Neural progenitor cell (in vitro differentiated cells): ENCODE data around the gene PKHD1. TPM values are rescaled to one million over a fixed set of nuclear protein-coding genes. Genes with fewer than 3 reads are reported as not detected.

Source experiments
- DNase-seq: peaks from one replicate; pipeline ENCODE4 v3.0.0-alpha.2; 2016; ENCODE audit warnings: low spot score
- H2AFZ ChIP-seq: fragments of 200-600 bp; sonication (generic); replicated peaks from 2 replicates; pipeline ENCODE4 v1.6.1; 2016; ENCODE audit warnings: antibody characterized with exemption
- H3F3A ChIP-seq: fragments of 200-600 bp; sonication (generic); 2 replicates; pipeline ENCODE4 v1.6.1; 2016; ENCODE audit warnings: antibody characterized with exemption, low read depth
- H3K27ac ChIP-seq: fragments of 200-600 bp; sonication (generic); 2 replicates; pipeline ENCODE4 v1.5.1; 2016; ENCODE audit warnings: mild to moderate bottlenecking
- H3K27me3 ChIP-seq: fragments of 200-600 bp; sonication (generic); 2 replicates; pipeline ENCODE4 v1.6.1; 2016; ENCODE audit warnings: mild to moderate bottlenecking, moderate library complexity
- H3K36me3 ChIP-seq: fragments of 200-600 bp; sonication (generic); 2 replicates; pipeline ENCODE4 v1.5.1; 2016
- H3K4me1 ChIP-seq: fragments of 200-600 bp; sonication (generic); 2 replicates; pipeline ENCODE4 v1.6.1; 2016; ENCODE audit warnings: mixed run types
- H3K4me2 ChIP-seq: fragments of 200-600 bp; sonication (generic); 2 replicates; pipeline ENCODE4 v1.6.1; 2016
- H3K4me3 ChIP-seq: fragments of 200-600 bp; sonication (generic); 2 replicates; pipeline ENCODE4 v1.5.1; 2016
- H3K79me2 ChIP-seq: fragments of 200-600 bp; sonication (generic); 2 replicates; pipeline ENCODE4 v1.6.1; 2016; ENCODE audit warnings: low read depth
- H3K9ac ChIP-seq: fragments of 200-600 bp; sonication (generic); 2 replicates; pipeline ENCODE4 v1.6.1; 2016
- H3K9me3 ChIP-seq: fragments of 200-600 bp; sonication (generic); 2 replicates; pipeline ENCODE4 v1.5.1; 2016; ENCODE audit warnings: low read depth
- H4K20me1 ChIP-seq: fragments of 200-600 bp; sonication (generic); 2 replicates; pipeline ENCODE4 v1.6.1; 2016; ENCODE audit warnings: low read depth
- H3K27ac Mint-ChIP-seq: 3 replicates; pipeline ENCODE4 v1.8.0; 2021; ENCODE audit warnings: mixed read lengths
- H3K27me3 Mint-ChIP-seq: 2 replicates; pipeline ENCODE4 v1.8.0; 2022; ENCODE audit warnings: low read depth, mild to moderate bottlenecking, inconsistent platforms, moderate library complexity, mixed read lengths; ENCODE audit not compliant: insufficient read depth
- H3K36me3 Mint-ChIP-seq: 3 replicates; pipeline ENCODE4 v1.8.0; 2021; ENCODE audit warnings: mixed read lengths
- H3K4me1 Mint-ChIP-seq: 3 replicates; pipeline ENCODE4 v1.8.0; 2021; ENCODE audit warnings: mixed read lengths
- H3K4me3 Mint-ChIP-seq: 3 replicates; pipeline ENCODE4 v1.8.0; 2021; ENCODE audit warnings: mild to moderate bottlenecking, moderate library complexity, mixed read lengths
- H3K9me3 Mint-ChIP-seq: 3 replicates; pipeline ENCODE4 v1.8.0; 2020; ENCODE audit warnings: mixed read lengths
- EZH2 ChIP-seq: fragments of 200-600 bp; sonication (generic); IDR thresholded peaks from 2 replicates; pipeline ENCODE4 v1.6.1; 2017; ENCODE audit warnings: antibody characterized with exemption, mild to moderate bottlenecking, moderate library complexity
- EZH2phosphoT487 ChIP-seq: fragments of 200-600 bp; sonication (generic); IDR thresholded peaks from 2 replicates; pipeline ENCODE4 v1.6.1; 2017; ENCODE audit warnings: antibody characterized with exemption
- total RNA-seq: library from RNA; depleted of rRNA; stranded (reverse); fragments of >200 nt; gene quantifications from 2 replicates; pipeline ENCODE4 v1.2.3, GENCODE V29; 2015; ENCODE audit warnings: low replicate concordance
- TF ChIP-seq, protein P1 (sequence below): fragments of 200-600 bp; sonication (generic); IDR thresholded peaks from 2 replicates; pipeline ENCODE4 v1.5.1; 2017; ENCODE audit warnings: antibody characterized with exemption, mild to moderate bottlenecking

Gene PKHD1
- total RNA-seq, 1 donor from 2014 or later = 0.04 TPM

DNA sequence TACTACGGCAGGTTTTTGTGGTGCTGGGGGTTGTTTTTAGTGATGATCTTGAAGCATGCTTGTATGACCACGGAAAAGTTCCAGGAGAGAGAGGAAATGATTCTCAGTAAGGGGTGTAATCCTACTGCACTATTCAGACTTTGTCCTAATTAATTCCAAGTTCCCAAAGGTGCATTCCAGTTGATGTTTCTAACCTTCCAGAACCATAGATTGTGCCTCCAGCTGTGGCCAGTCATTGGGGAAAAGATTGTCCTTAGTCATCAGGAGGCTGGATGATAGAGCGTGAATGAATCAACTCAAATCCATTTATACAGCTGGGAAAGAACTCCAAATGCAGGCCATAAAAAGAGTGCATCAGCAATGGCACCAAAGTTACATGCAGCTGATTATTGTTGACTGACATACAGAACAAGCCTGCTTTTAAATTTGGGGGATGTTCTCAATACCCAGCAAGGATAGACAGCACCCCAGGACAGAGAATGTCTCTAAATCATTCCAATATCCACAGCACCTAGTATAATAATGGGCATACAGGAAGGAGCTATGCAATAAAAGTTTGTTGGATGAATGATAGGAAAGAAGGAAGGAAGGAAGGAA, 27.8 kb upstream of the PKHD1 start:
- TF ChIP-seq EZH2 (no peak), EZH2phosphoT487 (no peak)
- TF ChIP-seq, protein P1, sequence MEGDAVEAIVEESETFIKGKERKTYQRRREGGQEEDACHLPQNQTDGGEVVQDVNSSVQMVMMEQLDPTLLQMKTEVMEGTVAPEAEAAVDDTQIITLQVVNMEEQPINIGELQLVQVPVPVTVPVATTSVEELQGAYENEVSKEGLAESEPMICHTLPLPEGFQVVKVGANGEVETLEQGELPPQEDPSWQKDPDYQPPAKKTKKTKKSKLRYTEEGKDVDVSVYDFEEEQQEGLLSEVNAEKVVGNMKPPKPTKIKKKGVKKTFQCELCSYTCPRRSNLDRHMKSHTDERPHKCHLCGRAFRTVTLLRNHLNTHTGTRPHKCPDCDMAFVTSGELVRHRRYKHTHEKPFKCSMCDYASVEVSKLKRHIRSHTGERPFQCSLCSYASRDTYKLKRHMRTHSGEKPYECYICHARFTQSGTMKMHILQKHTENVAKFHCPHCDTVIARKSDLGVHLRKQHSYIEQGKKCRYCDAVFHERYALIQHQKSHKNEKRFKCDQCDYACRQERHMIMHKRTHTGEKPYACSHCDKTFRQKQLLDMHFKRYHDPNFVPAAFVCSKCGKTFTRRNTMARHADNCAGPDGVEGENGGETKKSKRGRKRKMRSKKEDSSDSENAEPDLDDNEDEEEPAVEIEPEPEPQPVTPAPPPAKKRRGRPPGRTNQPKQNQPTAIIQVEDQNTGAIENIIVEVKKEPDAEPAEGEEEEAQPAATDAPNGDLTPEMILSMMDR = no peak
- peaks cover 5% of the 10 kb centered on the region for H3K27me3 Mint-ChIP-seq
- no peak for DNase-seq

GRCh38 chr6:52109171-52109571, 21.8 kb upstream of the PKHD1 start:
- Histone ChIP-seq H3K4me1 (no peaks in the 10 kb centered on the region), H3K9ac (no peak overlapping the region), H3K36me3 (no peaks in the 10 kb centered on the region), H3K9me3 (no peaks in the 10 kb centered on the region), H3K27me3 (no peaks in the 10 kb centered on the region), H2AFZ (no peak overlapping the region), H3K79me2 (no peaks in the 10 kb centered on the region), H4K20me1 (no peaks in the 10 kb centered on the region), H3K27ac (no peak overlapping the region), H3K4me3 (no peak overlapping the region), H3F3A (no peaks in the 10 kb centered on the region), H3K4me2 (no peak overlapping the region)
- H3K4me1 Mint-ChIP-seq = peaks cover 10% of the 10 kb centered on the region
- H3K36me3 Mint-ChIP-seq = peaks cover 3% of the 10 kb centered on the region
- DNase-seq = no peak
- TF ChIP-seq EZH2 = no peak
- no peak overlapping the region for H3K27ac Mint-ChIP-seq
- H3K4me3 Mint-ChIP-seq = no peak overlapping the region
- H3K9me3 Mint-ChIP-seq = peaks cover 8% of the 10 kb centered on the region
- peaks cover 7% of the 10 kb centered on the region for H3K27me3 Mint-ChIP-seq

More for the DNA sequence above, 27.8 kb upstream of the PKHD1 start:
- Histone ChIP-seq H3F3A (no peaks in the 10 kb centered on the region), H3K27me3 (no peaks in the 10 kb centered on the region), H3K9me3 (no peaks in the 10 kb centered on the region), H3K4me3 (no peak overlapping the region), H3K36me3 (no peaks in the 10 kb centered on the region), H2AFZ (no peak overlapping the region), H3K27ac (no peak overlapping the region), H3K4me2 (no peak overlapping the region), H4K20me1 (no peaks in the 10 kb centered on the region), H3K79me2 (no peaks in the 10 kb centered on the region), H3K9ac (no peak overlapping the region), H3K4me1 (no peaks in the 10 kb centered on the region)
- H3K9me3 Mint-ChIP-seq = peaks cover 10% of the 10 kb centered on the region
- peaks cover 3% of the 10 kb centered on the region for H3K36me3 Mint-ChIP-seq
- peaks cover 13% of the 10 kb centered on the region for H3K4me1 Mint-ChIP-seq
- no peak overlapping the region for H3K4me3 Mint-ChIP-seq
- H3K27ac Mint-ChIP-seq = no peak overlapping the region

- no peak for DNase-seq
- Mint-ChIP-seq H3K9me3 (peaks cover 8% of the 10 kb centered on the region), H3K4me3 (no peak overlapping the region), H3K27me3 (peaks cover 7% of the 10 kb centered on the region), H3K27ac (peak overlapping the region; percentile 18), H3K4me1 (peaks cover 10% of the 10 kb centered on the region), H3K36me3 (peaks cover 3% of the 10 kb centered on the region)
- Histone ChIP-seq H2AFZ (peak overlapping the region; percentile 65), H3K9ac (no peak overlapping the region), H4K20me1 (no peaks in the 10 kb centered on the region), H3K4me3 (no peak overlapping the region), H3K4me1 (no peaks in the 10 kb centered on the region), H3K36me3 (no peaks in the 10 kb centered on the region), H3F3A (no peaks in the 10 kb centered on the region), H3K79me2 (no peaks in the 10 kb centered on the region), H3K9me3 (no peaks in the 10 kb centered on the region), H3K4me2 (no peak overlapping the region), H3K27ac (no peak overlapping the region), H3K27me3 (no peaks in the 10 kb centered on the region)
- TF ChIP-seq EZH2 (no peak), EZH2phosphoT487 (no peak)
- TF ChIP-seq, protein P1 = no peak
Observed at GRCh38 chr6:52108128-52108527, 20.7 kb upstream of the PKHD1 start.

- peaks cover 10% of the 10 kb centered on the region for H3K4me1 Mint-ChIP-seq
Observed at GRCh38 chr6:52106994-52107393, 19.6 kb upstream of the PKHD1 start.

More at GRCh38 chr6:52106994-52107393, 19.6 kb upstream of the PKHD1 start:
- Histone ChIP-seq H3K4me1 (no peaks in the 10 kb centered on the region), H3F3A (no peaks in the 10 kb centered on the region), H3K27me3 (no peaks in the 10 kb centered on the region), H3K79me2 (no peaks in the 10 kb centered on the region), H4K20me1 (no peaks in the 10 kb centered on the region), H3K4me3 (no peak overlapping the region), H2AFZ (peak overlapping the region; percentile 12), H3K9me3 (no peaks in the 10 kb centered on the region), H3K4me2 (no peak overlapping the region), H3K36me3 (no peaks in the 10 kb centered on the region), H3K27ac (no peak overlapping the region), H3K9ac (no peak overlapping the region)
- Mint-ChIP-seq H3K9me3 (peaks cover 5% of the 10 kb centered on the region), H3K27me3 (peaks cover 3% of the 10 kb centered on the region), H3K36me3 (no peaks in the 10 kb centered on the region), H3K4me3 (no peak overlapping the region), H3K27ac (no peak overlapping the region)
- TF ChIP-seq EZH2phosphoT487 (no peak), EZH2 (no peak)
- TF ChIP-seq, protein P1 = no peak
- DNase-seq = no peak
